HCT116 (cell line): ENCODE measurements around the gene ACOXL. TPM values are rescaled to one million over a fixed set of nuclear protein-coding genes. Genes with fewer than 3 reads are reported as not detected.

Experiments
- ATAC-seq: fragments of 200-7000 bp; cut with Tn5 transposase; 2 replicates; pipeline ENCODE4 v1.9.1; 2020; ENCODE audit warnings: mild to moderate bottlenecking, moderate library complexity
- BruUV-seq: library from RNA; stranded (reverse); fragments of 400-500 nt; replicated peaks from 2 replicates; lab custom pipeline; 2021; lab: Mats Ljungman, UMichigan
- CTCF ChIA-PET: fragments of 300-600 bp; sonication (Branson Sonifier 250); formaldehyde crosslinking; loops from one replicate; lab custom pipeline; 2021; ENCODE audit warnings: antibody characterized with exemption; lab: Charles Lee
- POLR2A ChIA-PET: fragments of 300-600, 350-600 bp; sonication (Branson Sonifier 250); formaldehyde crosslinking; loops from one replicate; lab custom pipeline; 2021; ENCODE audit warnings: antibody characterized with exemption; lab: Charles Lee
- RAD21 ChIA-PET, 2 experiments: fragments of 300-600 bp; sonication (Branson Sonifier 250); formaldehyde crosslinking; loops; one replicate each; lab custom pipeline; 2023; ENCODE audit warnings: low total read pairs in 2 of 2; ENCODE audit not compliant: uncharacterized antibody in 2 of 2, unreplicated experiment in 2 of 2, low non-redundant PET in 1 of 2; lab: Charles Lee
- DNase-seq: peaks from one replicate; pipeline ENCODE4 v3.0.0-alpha.2; 2010; ENCODE audit warnings: low read depth, low spot score
- H2AFZ ChIP-seq: fragments of 200-600 bp; shearing (Covaris generic), sonication (generic); 2 replicates; pipeline ENCODE4 v1.6.1; 2017; ENCODE audit warnings: low read depth, mixed run types, mixed read lengths, antibody characterized with exemption, low read length; ENCODE audit not compliant: poor library complexity, severe bottlenecking
- H3K27ac ChIP-seq: 2 replicates; pipeline ENCODE4 v1.5.1; 2012; ENCODE audit warnings: low read depth, low read length
- H3K27me3 ChIP-seq: fragments of 200-600 bp; sonication (generic); 2 replicates; pipeline ENCODE4 v1.6.1; 2016; ENCODE audit warnings: mixed run types, low read length, mixed read lengths; ENCODE audit not compliant: insufficient read depth
- H3K36me3 ChIP-seq, 2 experiments: fragments of 200-500 bp in 1 of 2; fragments of 200-600 bp in 1 of 2; sonication (Bioruptor generic) in 1 of 2; sonication (generic) in 1 of 2; 2 replicates each; pipeline versions ENCODE4 v1.5.1 to v1.6.1; 2014 to 2016; ENCODE audit warnings: low read length in 2 of 2, inconsistent platforms in 1 of 2, mixed read lengths in 1 of 2, mixed run types in 1 of 2; ENCODE audit not compliant: insufficient read depth in 2 of 2, control insufficient read depth in 1 of 2
- H3K4me1 ChIP-seq, 2 experiments: fragments of 200-600 bp in 1 of 2; sonication (generic) in 1 of 2; 2 replicates each; pipeline versions ENCODE4 v1.5.1 to v1.6.1; 2012 to 2017; ENCODE audit warnings: low read length in 2 of 2, inconsistent platforms in 1 of 2, mild to moderate bottlenecking in 1 of 2, mixed read lengths in 1 of 2, mixed run types in 1 of 2, moderate library complexity in 1 of 2; ENCODE audit not compliant: insufficient read depth in 2 of 2, control insufficient read depth in 1 of 2
- H3K4me2 ChIP-seq: fragments of 200-600 bp; sonication (generic); 2 replicates; pipeline ENCODE4 v1.6.1; 2017; ENCODE audit warnings: mixed run types, low read length, mixed read lengths
- H3K4me3 ChIP-seq, 2 experiments: fragments of 200-600 bp in 1 of 2; sonication (generic) in 1 of 2; replicated peaks in 1 of 2; 2 replicates each; pipeline ENCODE4 v1.5.1; 2011 to 2016; ENCODE audit warnings: low read length in 2 of 2, control low read depth in 1 of 2, low read depth in 1 of 2, mild to moderate bottlenecking in 1 of 2, mixed read lengths in 1 of 2, mixed run types in 1 of 2
- H3K79me2 ChIP-seq: fragments of 200-600 bp; sonication (generic); 2 replicates; pipeline ENCODE4 v1.6.1; 2017; ENCODE audit warnings: mild to moderate bottlenecking, mixed run types, low read length, moderate library complexity, mixed read lengths; ENCODE audit not compliant: insufficient read depth
- H3K9ac ChIP-seq: fragments of 200-600 bp; sonication (generic); 2 replicates; pipeline ENCODE4 v1.6.1; 2016; ENCODE audit warnings: low read length, mixed read lengths
- H3K9me2 ChIP-seq: fragments of 200-600 bp; sonication (generic), shearing (Covaris generic); 2 replicates; pipeline ENCODE4 v1.6.1; 2017; ENCODE audit warnings: mixed run types, mild to moderate bottlenecking, moderate library complexity; ENCODE audit not compliant: insufficient read depth
- H3K9me3 ChIP-seq, 2 experiments: fragments of 200-500 bp in 1 of 2; fragments of 200-600 bp in 1 of 2; sonication (Bioruptor generic) in 1 of 2; sonication (generic) in 1 of 2; 2 replicates each; pipeline ENCODE4 v1.6.1; 2014 to 2017; ENCODE audit warnings: low read length in 2 of 2, mixed read lengths in 2 of 2, inconsistent platforms in 1 of 2, low read depth in 1 of 2, mild to moderate bottlenecking in 1 of 2, mixed run types in 1 of 2, moderate library complexity in 1 of 2; ENCODE audit not compliant: control insufficient read depth in 1 of 2, insufficient read depth in 1 of 2
- H4K20me1 ChIP-seq: fragments of 200-600 bp; sonication (generic), shearing (Covaris generic); 2 replicates; pipeline ENCODE4 v1.6.1; 2017; ENCODE audit warnings: mixed run types, mild to moderate bottlenecking, moderate library complexity; ENCODE audit not compliant: insufficient read depth
- CBX3 ChIP-seq: IDR thresholded peaks from 2 replicates; pipeline ENCODE4 v1.6.1; 2012; ENCODE audit warnings: low read depth
- CEBPB ChIP-seq: IDR thresholded peaks from 2 replicates; pipeline ENCODE4 v1.6.1; 2012; ENCODE audit warnings: low read depth
- EGR1 ChIP-seq: IDR thresholded peaks from 2 replicates; pipeline ENCODE4 v1.6.1; 2012; ENCODE audit warnings: low read depth
- ELF1 ChIP-seq: IDR thresholded peaks from 2 replicates; pipeline ENCODE4 v1.6.1; 2012; ENCODE audit warnings: low read depth, borderline replicate concordance
- EZH2 ChIP-seq: fragments of 200-600 bp; sonication (generic); IDR thresholded peaks from 2 replicates; pipeline ENCODE4 v1.6.1; 2017; ENCODE audit warnings: antibody characterized with exemption, mixed run types
- FOSL1 ChIP-seq: IDR thresholded peaks from 2 replicates; pipeline ENCODE4 v1.6.1; 2012; ENCODE audit warnings: low read depth
- POLR2A ChIP-seq: IDR thresholded peaks from 2 replicates; pipeline ENCODE4 v1.7.0; 2011; ENCODE audit warnings: borderline replicate concordance; ENCODE audit not compliant: insufficient read depth, insufficient read length; ENCODE audit errors: extremely low read depth
- RAD21 ChIP-seq: IDR thresholded peaks from 2 replicates; pipeline ENCODE4 v1.6.1; 2012; ENCODE audit warnings: low read depth, mild to moderate bottlenecking
- SIN3A ChIP-seq: IDR thresholded peaks from 2 replicates; pipeline ENCODE4 v1.6.1; 2012; ENCODE audit warnings: low read depth
- SP1 ChIP-seq: IDR thresholded peaks from 2 replicates; pipeline ENCODE4 v1.6.1; 2012; ENCODE audit warnings: low read depth
- SRF ChIP-seq: IDR thresholded peaks from 2 replicates; pipeline ENCODE4 v1.6.1; 2012; ENCODE audit warnings: low read depth
- TCF7L2 ChIP-seq: IDR thresholded peaks from 2 replicates; pipeline ENCODE4 v1.7.0; 2011; ENCODE audit warnings: borderline replicate concordance, inconsistent platforms; ENCODE audit not compliant: insufficient read depth, insufficient read length; ENCODE audit errors: extremely low read depth
- YY1 ChIP-seq: IDR thresholded peaks from 2 replicates; pipeline ENCODE4 v1.6.1; 2011; ENCODE audit warnings: low read length, low read depth, moderate library complexity, mild to moderate bottlenecking; ENCODE audit not compliant: insufficient replicate concordance; ENCODE audit errors: extremely low read depth
- ZFX ChIP-seq: fragments of 450-650 bp; IDR thresholded peaks from 2 replicates; pipeline ENCODE4 v1.6.1; 2017
- ZNF274 ChIP-seq: fragments of 200-500 bp; sonication (Bioruptor generic); IDR thresholded peaks from 2 replicates; pipeline ENCODE4 v1.6.1; 2014; ENCODE audit warnings: mild to moderate bottlenecking, low read depth, low read length, inconsistent platforms
- intact Hi-C: fragments of 100-400 bp; cut with micrococcal nuclease; formaldehyde crosslinking; loops from 2 replicates; pipeline ENCODE4 v1.10.0; 2022
- total RNA-seq: library from RNA; stranded (reverse); gene quantifications from one replicate; pipeline ENCODE4 v1.2.1, GENCODE V29; 2021; ENCODE audit not compliant: unreplicated experiment
- TF ChIP-seq, protein P1 (sequence below): IDR thresholded peaks from 2 replicates; pipeline ENCODE4 v1.6.1; 2012
- TF ChIP-seq, protein P2 (sequence below): IDR thresholded peaks from 2 replicates; pipeline ENCODE4 v1.6.1; 2011; ENCODE audit warnings: mild to moderate bottlenecking, low read length, moderate library complexity; ENCODE audit not compliant: insufficient replicate concordance; ENCODE audit errors: extremely low read depth
- TF ChIP-seq, protein P3 (sequence below): IDR thresholded peaks from 2 replicates; pipeline ENCODE4 v1.6.1; 2012; ENCODE audit warnings: low read depth

ACOXL gene
- total RNA-seq, 1 experiment from 2014 or later: 5.5 TPM

DNA sequence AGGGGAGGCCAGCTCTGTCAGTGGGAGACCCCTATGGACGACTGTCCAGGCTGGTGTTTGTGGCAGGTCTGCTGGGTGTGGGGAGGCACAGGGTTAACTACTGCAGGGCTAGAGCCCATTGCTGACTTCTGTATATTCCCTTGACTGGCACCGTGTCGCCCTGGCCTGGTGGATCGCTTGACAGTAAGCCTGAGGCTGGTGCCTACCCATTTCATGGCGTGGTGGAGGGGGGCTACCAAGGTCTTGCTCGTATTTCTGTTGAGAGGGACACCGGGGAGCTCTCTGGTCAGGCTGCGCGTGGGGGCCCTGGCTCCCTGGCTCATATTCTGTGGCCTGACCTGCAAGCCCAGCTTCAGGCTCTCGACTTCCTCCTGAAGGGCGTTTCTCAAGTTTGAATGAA is 119.7 kb downstream of the ACOXL start:
- no TSS peak for BruUV-seq
- Histone ChIP-seq H3K4me3 (no peak overlapping the region), H3K4me1 (peaks cover 0 to 5% of the 10 kb centered on the region in 2 experiments; a peak in 2 of 4 replicates), H3K9me3 (no peaks in the 10 kb centered on the region), H4K20me1 (no peaks in the 10 kb centered on the region), H3K4me2 (no peak overlapping the region), H3K9me2 (no peaks in the 10 kb centered on the region), H2AFZ (no peak overlapping the region), H3K9ac (no peak overlapping the region), H3K36me3 (no peaks in the 10 kb centered on the region), H3K27me3 (no peaks in the 10 kb centered on the region), H3K27ac (no peak overlapping the region), H3K79me2 (no peaks in the 10 kb centered on the region)
- no peak for ATAC-seq
- CTCF ChIA-PET: no interaction called here
- RAD21 ChIA-PET: no interaction called here
- DNase-seq: no peak
- POLR2A ChIA-PET: no interaction called here
- TF ChIP-seq ZFX (no peak), SIN3A (no peak), YY1 (no peak), SRF (no peak), POLR2A (no peak), TCF7L2 (no peak), SP1 (no peak), ELF1 (no peak), EGR1 (no peak), RAD21 (no peak), CEBPB (no peak), FOSL1 (no peak), CBX3 (no peak), ZNF274 (no peak), EZH2 (no peak)
- TF ChIP-seq, protein P1, sequence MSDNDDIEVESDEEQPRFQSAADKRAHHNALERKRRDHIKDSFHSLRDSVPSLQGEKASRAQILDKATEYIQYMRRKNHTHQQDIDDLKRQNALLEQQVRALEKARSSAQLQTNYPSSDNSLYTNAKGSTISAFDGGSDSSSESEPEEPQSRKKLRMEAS: no peak
- TF ChIP-seq, protein P2, sequence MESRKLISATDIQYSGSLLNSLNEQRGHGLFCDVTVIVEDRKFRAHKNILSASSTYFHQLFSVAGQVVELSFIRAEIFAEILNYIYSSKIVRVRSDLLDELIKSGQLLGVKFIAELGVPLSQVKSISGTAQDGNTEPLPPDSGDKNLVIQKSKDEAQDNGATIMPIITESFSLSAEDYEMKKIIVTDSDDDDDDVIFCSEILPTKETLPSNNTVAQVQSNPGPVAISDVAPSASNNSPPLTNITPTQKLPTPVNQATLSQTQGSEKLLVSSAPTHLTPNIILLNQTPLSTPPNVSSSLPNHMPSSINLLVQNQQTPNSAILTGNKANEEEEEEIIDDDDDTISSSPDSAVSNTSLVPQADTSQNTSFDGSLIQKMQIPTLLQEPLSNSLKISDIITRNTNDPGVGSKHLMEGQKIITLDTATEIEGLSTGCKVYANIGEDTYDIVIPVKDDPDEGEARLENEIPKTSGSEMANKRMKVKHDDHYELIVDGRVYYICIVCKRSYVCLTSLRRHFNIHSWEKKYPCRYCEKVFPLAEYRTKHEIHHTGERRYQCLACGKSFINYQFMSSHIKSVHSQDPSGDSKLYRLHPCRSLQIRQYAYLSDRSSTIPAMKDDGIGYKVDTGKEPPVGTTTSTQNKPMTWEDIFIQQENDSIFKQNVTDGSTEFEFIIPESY: no peak
- TF ChIP-seq, protein P3, sequence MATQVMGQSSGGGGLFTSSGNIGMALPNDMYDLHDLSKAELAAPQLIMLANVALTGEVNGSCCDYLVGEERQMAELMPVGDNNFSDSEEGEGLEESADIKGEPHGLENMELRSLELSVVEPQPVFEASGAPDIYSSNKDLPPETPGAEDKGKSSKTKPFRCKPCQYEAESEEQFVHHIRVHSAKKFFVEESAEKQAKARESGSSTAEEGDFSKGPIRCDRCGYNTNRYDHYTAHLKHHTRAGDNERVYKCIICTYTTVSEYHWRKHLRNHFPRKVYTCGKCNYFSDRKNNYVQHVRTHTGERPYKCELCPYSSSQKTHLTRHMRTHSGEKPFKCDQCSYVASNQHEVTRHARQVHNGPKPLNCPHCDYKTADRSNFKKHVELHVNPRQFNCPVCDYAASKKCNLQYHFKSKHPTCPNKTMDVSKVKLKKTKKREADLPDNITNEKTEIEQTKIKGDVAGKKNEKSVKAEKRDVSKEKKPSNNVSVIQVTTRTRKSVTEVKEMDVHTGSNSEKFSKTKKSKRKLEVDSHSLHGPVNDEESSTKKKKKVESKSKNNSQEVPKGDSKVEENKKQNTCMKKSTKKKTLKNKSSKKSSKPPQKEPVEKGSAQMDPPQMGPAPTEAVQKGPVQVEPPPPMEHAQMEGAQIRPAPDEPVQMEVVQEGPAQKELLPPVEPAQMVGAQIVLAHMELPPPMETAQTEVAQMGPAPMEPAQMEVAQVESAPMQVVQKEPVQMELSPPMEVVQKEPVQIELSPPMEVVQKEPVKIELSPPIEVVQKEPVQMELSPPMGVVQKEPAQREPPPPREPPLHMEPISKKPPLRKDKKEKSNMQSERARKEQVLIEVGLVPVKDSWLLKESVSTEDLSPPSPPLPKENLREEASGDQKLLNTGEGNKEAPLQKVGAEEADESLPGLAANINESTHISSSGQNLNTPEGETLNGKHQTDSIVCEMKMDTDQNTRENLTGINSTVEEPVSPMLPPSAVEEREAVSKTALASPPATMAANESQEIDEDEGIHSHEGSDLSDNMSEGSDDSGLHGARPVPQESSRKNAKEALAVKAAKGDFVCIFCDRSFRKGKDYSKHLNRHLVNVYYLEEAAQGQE: no peak
- TF ChIP-seq, all 23 proteins: peak for 0
- intact Hi-C loops: no loop called here
